ENCODE data around the gene CCR7.

- TF ChIP-seq CTCF (IDR thresholded peaks at IDR 0.05) = no peak
- no peak for TF ChIP-seq POLR2A (IDR thresholded peaks at IDR 0.05)
- TF ChIP-seq EP300 (IDR thresholded peaks at IDR 0.05) = no peak
These were observed 11.0 kb upstream of the CCR7 start for GRCh38 chr17:40576113-40576740.
